ENCODE measurements around the gene DLGAP1.

The DLGAP1 gene

DNA sequence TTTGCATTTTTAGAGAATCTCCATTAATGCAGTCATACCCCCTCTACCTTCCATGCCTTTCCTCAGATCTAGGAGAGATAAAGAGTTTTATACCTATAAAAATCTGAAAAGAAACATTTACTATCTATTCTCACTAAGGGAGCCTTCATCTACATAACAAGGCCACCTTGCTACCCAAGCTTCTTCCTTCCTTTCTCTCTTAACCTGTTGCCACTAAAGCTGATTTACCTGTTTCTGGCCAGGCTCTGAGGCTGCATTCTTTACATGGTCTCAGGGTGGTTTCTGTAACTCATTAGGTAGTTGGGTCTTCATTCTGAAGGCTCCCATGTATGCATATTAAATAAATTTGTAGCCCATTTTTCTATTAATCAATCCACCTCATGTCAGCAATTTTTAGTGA, 391.6 kb downstream of the DLGAP1 start:
- Histone ChIP-seq H2AFZ (ENCODE audit: low read depth, low read length) (no peak overlapping the region), H3K36me3 (replicated peaks; ENCODE audit: low read depth, low read length) (no peaks in the 10 kb centered on the region), H3K79me2 (ENCODE audit: low read length) (no peaks in the 10 kb centered on the region), H3K4me1 (ENCODE audit: low read length) (no peaks in the 10 kb centered on the region), H3K4me2 (ENCODE audit: low read length) (no peak overlapping the region), H4K20me1 (ENCODE audit: insufficient read depth, low read length) (no peaks in the 10 kb centered on the region), H3K27ac (ENCODE audit: low read length) (no peak overlapping the region), H3K9me3 (ENCODE audit: insufficient read depth, low read length) (peaks cover 11% of the 10 kb centered on the region; the same call in 1 of the 2 replicates), H3K27me3 (ENCODE audit: low read depth, low read length) (no peaks in the 10 kb centered on the region), H3K9ac (ENCODE audit: low read length) (no peak overlapping the region), H3K4me3 (ENCODE audit: low read length) (no peak overlapping the region)
- TF ChIP-seq, protein P1, sequence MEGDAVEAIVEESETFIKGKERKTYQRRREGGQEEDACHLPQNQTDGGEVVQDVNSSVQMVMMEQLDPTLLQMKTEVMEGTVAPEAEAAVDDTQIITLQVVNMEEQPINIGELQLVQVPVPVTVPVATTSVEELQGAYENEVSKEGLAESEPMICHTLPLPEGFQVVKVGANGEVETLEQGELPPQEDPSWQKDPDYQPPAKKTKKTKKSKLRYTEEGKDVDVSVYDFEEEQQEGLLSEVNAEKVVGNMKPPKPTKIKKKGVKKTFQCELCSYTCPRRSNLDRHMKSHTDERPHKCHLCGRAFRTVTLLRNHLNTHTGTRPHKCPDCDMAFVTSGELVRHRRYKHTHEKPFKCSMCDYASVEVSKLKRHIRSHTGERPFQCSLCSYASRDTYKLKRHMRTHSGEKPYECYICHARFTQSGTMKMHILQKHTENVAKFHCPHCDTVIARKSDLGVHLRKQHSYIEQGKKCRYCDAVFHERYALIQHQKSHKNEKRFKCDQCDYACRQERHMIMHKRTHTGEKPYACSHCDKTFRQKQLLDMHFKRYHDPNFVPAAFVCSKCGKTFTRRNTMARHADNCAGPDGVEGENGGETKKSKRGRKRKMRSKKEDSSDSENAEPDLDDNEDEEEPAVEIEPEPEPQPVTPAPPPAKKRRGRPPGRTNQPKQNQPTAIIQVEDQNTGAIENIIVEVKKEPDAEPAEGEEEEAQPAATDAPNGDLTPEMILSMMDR (IDR thresholded peaks at IDR 0.05; ENCODE audit: low read depth, low read length), result no peak
- no peak for TF ChIP-seq EZH2phosphoT487 (IDR thresholded peaks at IDR 0.05; ENCODE audit: low read depth)

DNA sequence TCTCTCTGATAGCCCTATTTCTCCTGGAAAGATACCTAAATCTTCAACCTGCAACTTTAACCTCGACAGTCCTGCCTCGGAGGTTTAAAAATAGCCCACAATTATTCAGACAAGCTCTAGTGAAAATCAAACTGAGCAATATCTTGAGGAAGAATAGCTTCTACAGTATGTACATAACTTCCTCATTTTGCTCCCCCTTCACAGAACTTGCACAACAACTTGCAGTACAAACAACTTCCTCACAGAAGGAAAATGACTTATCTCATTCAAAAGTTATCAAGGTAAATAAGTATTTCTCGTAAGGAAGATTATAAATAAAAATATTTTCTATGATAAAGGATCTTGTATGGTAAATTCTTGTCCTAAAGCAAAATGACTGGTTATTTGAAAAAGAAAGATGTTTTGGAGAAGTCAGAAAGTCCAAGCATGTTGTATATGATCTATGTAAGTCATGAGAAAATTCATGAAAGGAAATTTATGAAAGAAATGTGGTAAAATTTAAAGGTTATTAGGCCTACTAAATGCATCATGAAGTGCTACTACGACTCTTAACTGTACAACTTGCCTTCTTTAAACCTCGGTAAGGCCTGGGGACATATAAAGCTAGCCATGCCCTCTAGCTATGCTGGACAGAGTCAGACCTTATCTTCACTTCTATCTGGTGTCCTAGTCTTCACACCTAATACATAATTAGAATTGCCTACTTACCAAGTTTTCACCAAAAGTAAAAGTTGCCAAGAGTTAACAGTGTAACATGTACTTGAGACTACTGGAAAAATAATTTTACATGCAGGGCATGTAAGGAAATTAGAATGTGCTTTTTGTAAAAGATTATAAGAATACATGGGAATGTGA, 394.5 kb downstream of the DLGAP1 start:
- Histone ChIP-seq H3K27ac (ENCODE audit: low read length) (no peak overlapping the region), H4K20me1 (ENCODE audit: insufficient read depth, low read length) (no peaks in the 10 kb centered on the region), H3K9me3 (ENCODE audit: insufficient read depth, low read length) (peaks cover 11% of the 10 kb centered on the region; the same call in 1 of the 2 replicates), H3K4me1 (ENCODE audit: low read length) (no peaks in the 10 kb centered on the region), H3K36me3 (replicated peaks; ENCODE audit: low read depth, low read length) (no peaks in the 10 kb centered on the region), H3K9ac (ENCODE audit: low read length) (no peak overlapping the region), H3K27me3 (ENCODE audit: low read depth, low read length) (no peaks in the 10 kb centered on the region), H3K79me2 (ENCODE audit: low read length) (no peaks in the 10 kb centered on the region), H3K4me3 (ENCODE audit: low read length) (no peak overlapping the region), H2AFZ (ENCODE audit: low read depth, low read length) (no peak overlapping the region), H3K4me2 (ENCODE audit: low read length) (no peak overlapping the region)
- TF ChIP-seq, protein P1 (IDR thresholded peaks at IDR 0.05; ENCODE audit: low read depth, low read length), result no peak
- no peak for TF ChIP-seq EZH2phosphoT487 (IDR thresholded peaks at IDR 0.05; ENCODE audit: low read depth)

DNA sequence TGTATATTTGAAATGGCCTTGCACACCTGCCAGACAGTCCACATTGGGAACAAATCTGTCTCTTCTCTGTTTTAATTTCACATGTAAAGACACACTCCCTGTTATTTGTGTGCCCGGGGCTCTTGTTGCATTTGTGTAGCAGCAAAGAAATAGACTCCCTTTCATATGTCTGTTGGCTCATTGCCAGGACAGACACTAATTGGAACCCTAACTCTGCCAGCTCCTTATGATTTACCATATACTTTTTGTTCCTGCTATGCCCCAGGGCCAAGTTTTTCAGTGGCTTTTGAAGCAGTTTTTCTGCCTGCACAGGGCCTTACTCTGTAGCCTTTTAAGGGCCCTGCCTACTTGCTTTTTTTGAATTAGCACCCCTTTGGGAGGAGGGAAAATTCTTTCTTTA, 396.9 kb downstream of the DLGAP1 start:
- Histone ChIP-seq H3K9ac (ENCODE audit: low read length) (no peak overlapping the region), H3K79me2 (ENCODE audit: low read length) (no peaks in the 10 kb centered on the region)
- no peak for TF ChIP-seq EZH2phosphoT487 (IDR thresholded peaks at IDR 0.05; ENCODE audit: low read depth)
- TF ChIP-seq, protein P1 (IDR thresholded peaks at IDR 0.05; ENCODE audit: low read depth, low read length), result no peak

DNA sequence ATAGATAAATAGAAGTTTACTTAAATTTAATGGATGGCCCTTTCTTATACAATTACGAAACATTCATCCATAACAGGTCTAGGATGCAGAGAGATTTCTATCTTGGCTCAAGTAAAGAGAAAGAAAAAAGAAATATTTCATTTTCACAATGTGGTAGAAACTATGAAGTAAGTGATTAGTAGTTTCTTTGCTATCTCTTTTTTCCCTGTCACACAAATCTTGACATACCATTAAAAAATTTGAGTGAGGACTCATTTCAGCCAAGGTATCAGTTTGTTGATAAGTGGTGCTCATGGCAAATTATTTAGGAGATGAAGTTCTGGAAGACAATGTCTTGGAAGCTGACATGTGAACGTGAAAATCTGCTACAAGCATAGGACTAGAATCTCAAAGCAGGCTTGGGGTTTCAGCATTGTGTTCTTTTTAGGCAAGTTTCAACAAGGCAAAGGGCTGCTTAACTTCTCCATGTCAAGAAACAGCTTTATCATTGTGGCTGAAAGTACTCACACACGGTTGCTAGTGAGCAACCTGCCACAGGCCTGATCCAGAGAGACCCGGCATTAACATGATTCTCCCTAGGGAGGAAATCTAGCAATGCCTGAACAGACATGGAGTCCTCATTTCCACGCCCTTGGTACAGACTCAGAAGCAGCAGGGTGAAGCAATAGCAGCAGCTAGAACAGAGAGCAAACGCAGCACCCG, 414.6 kb downstream of the DLGAP1 start:
- H3K79me2 ChIP-seq (ENCODE audit: low read length), result no peaks in the 10 kb centered on the region
- no peaks in the 10 kb centered on the region for H3K9me3 ChIP-seq (ENCODE audit: insufficient read depth, low read length)
- H3K36me3 ChIP-seq (replicated peaks; ENCODE audit: low read depth, low read length), result no peaks in the 10 kb centered on the region
- no peak overlapping the region for H3K4me2 ChIP-seq (ENCODE audit: low read length)
- H4K20me1 ChIP-seq (ENCODE audit: insufficient read depth, low read length), result no peaks in the 10 kb centered on the region
- H3K9ac ChIP-seq (ENCODE audit: low read length), result no peak overlapping the region
- no peak overlapping the region for H3K4me3 ChIP-seq (ENCODE audit: low read length)
- no peak overlapping the region for H2AFZ ChIP-seq (ENCODE audit: low read depth, low read length)
- peaks cover 5% of the 10 kb centered on the region; the same call in 1 of the 2 replicates for H3K27me3 ChIP-seq (ENCODE audit: low read depth, low read length)
- TF ChIP-seq, protein P1 (IDR thresholded peaks at IDR 0.05; ENCODE audit: low read depth, low read length), result no peak
- TF ChIP-seq EZH2phosphoT487 (IDR thresholded peaks at IDR 0.05; ENCODE audit: low read depth), result no peak
- H3K4me1 ChIP-seq (ENCODE audit: low read length), result no peaks in the 10 kb centered on the region
- H3K27ac ChIP-seq (ENCODE audit: low read length), result no peak overlapping the region

More for the DNA sequence above, 396.9 kb downstream of the DLGAP1 start:
- no peak overlapping the region for H2AFZ ChIP-seq (ENCODE audit: low read depth, low read length)
- H3K27me3 ChIP-seq (ENCODE audit: low read depth, low read length), result no peaks in the 10 kb centered on the region
- no peak overlapping the region for H3K27ac ChIP-seq (ENCODE audit: low read length)
- H3K4me3 ChIP-seq (ENCODE audit: low read length), result no peak overlapping the region
- no peaks in the 10 kb centered on the region for H3K4me1 ChIP-seq (ENCODE audit: low read length)
- H4K20me1 ChIP-seq (ENCODE audit: insufficient read depth, low read length), result no peaks in the 10 kb centered on the region
- no peaks in the 10 kb centered on the region for H3K36me3 ChIP-seq (replicated peaks; ENCODE audit: low read depth, low read length)
- H3K4me2 ChIP-seq (ENCODE audit: low read length), result no peak overlapping the region
- peaks cover 11% of the 10 kb centered on the region; the same call in 1 of the 2 replicates for H3K9me3 ChIP-seq (ENCODE audit: insufficient read depth, low read length)
